GM23338 (cell line): ENCODE data around the gene SRRM2. TPM values are rescaled to one million over a fixed set of nuclear protein-coding genes. Genes with fewer than 3 reads are reported as not detected.

Experiments used
- ATAC-seq: fragments of 200-7000 bp; cut with Tn5 transposase; 3 replicates; pipeline ENCODE4 v1.9.1; 2020
- DNase-seq: peaks from one replicate; pipeline ENCODE4 v3.0.0-alpha.2; 2015; ENCODE audit warnings: low spot score
- H2AFZ ChIP-seq: fragments of 200-600 bp; sonication (generic); 2 replicates; pipeline ENCODE4 v1.8.0; 2016; ENCODE audit warnings: antibody characterized with exemption, mild to moderate bottlenecking, moderate library complexity
- H3F3A ChIP-seq: fragments of 200-600 bp; sonication (generic); replicated peaks from 2 replicates; pipeline ENCODE4 v1.8.0; 2017; ENCODE audit warnings: antibody characterized with exemption, mixed run types, low read depth
- H3K27ac ChIP-seq: fragments of 200-600 bp; sonication (generic); 2 replicates; pipeline ENCODE4 v1.6.1; 2016; ENCODE audit warnings: low read depth
- H3K27me3 ChIP-seq: fragments of 200-600 bp; sonication (generic); 2 replicates; pipeline ENCODE4 v1.8.0; 2016; ENCODE audit warnings: mild to moderate bottlenecking, mixed run types, moderate library complexity; ENCODE audit not compliant: insufficient read depth
- H3K36me3 ChIP-seq: fragments of 200-600 bp; sonication (generic); 2 replicates; pipeline ENCODE4 v1.8.0; 2016; ENCODE audit warnings: mild to moderate bottlenecking; ENCODE audit not compliant: insufficient read depth
- H3K4me1 ChIP-seq: fragments of 200-600 bp; sonication (generic); 2 replicates; pipeline ENCODE4 v1.8.0; 2016; ENCODE audit warnings: mild to moderate bottlenecking, moderate library complexity; ENCODE audit not compliant: insufficient read depth
- H3K4me2 ChIP-seq: fragments of 200-600 bp; sonication (generic); 2 replicates; pipeline ENCODE4 v1.7.1; 2017; ENCODE audit warnings: mixed run types
- H3K4me3 ChIP-seq: fragments of 200-600 bp; sonication (generic); 2 replicates; pipeline ENCODE4 v1.6.1; 2016; ENCODE audit warnings: mixed run types
- H3K79me2 ChIP-seq: fragments of 200-600 bp; sonication (generic); replicated peaks from 2 replicates; pipeline ENCODE4 v1.8.0; 2017; ENCODE audit warnings: mild to moderate bottlenecking; ENCODE audit not compliant: insufficient read depth
- H3K9me2 ChIP-seq: fragments of 200-600 bp; sonication (generic); 2 replicates; pipeline ENCODE4 v1.8.0; 2017; ENCODE audit not compliant: insufficient read depth
- H4K20me1 ChIP-seq: fragments of 200-600 bp; sonication (generic); replicated peaks from 2 replicates; pipeline ENCODE4 v1.8.0; 2017; ENCODE audit warnings: mild to moderate bottlenecking; ENCODE audit not compliant: insufficient read depth
- H3K27ac Mint-ChIP-seq: 2 replicates; pipeline ENCODE4 v1.8.0; 2020; ENCODE audit warnings: inconsistent platforms, mild to moderate bottlenecking, moderate library complexity, mixed read lengths
- H3K27me3 Mint-ChIP-seq: 3 replicates; pipeline ENCODE4 v1.8.0; 2022; ENCODE audit warnings: low read depth, mild to moderate bottlenecking, moderate library complexity, mixed read lengths, inconsistent platforms; ENCODE audit not compliant: insufficient read depth, poor library complexity
- H3K36me3 Mint-ChIP-seq: 3 replicates; pipeline ENCODE4 v1.8.0; 2021; ENCODE audit warnings: low read depth, mild to moderate bottlenecking, inconsistent platforms, moderate library complexity, mixed read lengths
- H3K4me1 Mint-ChIP-seq: 3 replicates; pipeline ENCODE4 v1.8.0; 2020; ENCODE audit warnings: mild to moderate bottlenecking, inconsistent platforms, mixed read lengths
- H3K4me3 Mint-ChIP-seq: 3 replicates; pipeline ENCODE4 v1.8.0; 2021; ENCODE audit warnings: moderate library complexity, mild to moderate bottlenecking, inconsistent platforms, mixed read lengths
- H3K9me3 Mint-ChIP-seq: 3 replicates; pipeline ENCODE4 v1.8.0; 2020; ENCODE audit warnings: moderate library complexity, mild to moderate bottlenecking, inconsistent platforms, mixed read lengths
- CREB1 ChIP-seq: fragments of 250-450 bp; sonication (Bioruptor Pico); IDR thresholded peaks from 2 replicates; pipeline ENCODE4 v1.5.0; 2020; ENCODE audit warnings: low read depth, mild to moderate bottlenecking, moderate library complexity
- CTCF ChIP-seq, 2 experiments: fragments of 200-600 bp in 1 of 2; sonication (generic) in 1 of 2; conservative IDR thresholded peaks; 2 replicates each; pipeline versions ENCODE4 v1.5.1 to v1.6.1; 2016 to 2017; ENCODE audit warnings: antibody characterized with exemption in 2 of 2, low read depth in 2 of 2, mild to moderate bottlenecking in 2 of 2, moderate library complexity in 1 of 2
- ETS1 ChIP-seq: IDR thresholded peaks from 2 replicates; pipeline ENCODE4 v1.6.1; 2016; ENCODE audit warnings: antibody characterized with exemption
- EZH2 ChIP-seq: fragments of 200-600 bp; sonication (generic); IDR thresholded peaks from one replicate; pipeline ENCODE4 v1.8.0; 2017; ENCODE audit warnings: antibody characterized with exemption, mild to moderate bottlenecking, low read depth; ENCODE audit not compliant: unreplicated experiment
- EZH2phosphoT487 ChIP-seq: fragments of 200-600 bp; sonication (generic); IDR thresholded peaks from one replicate; pipeline ENCODE4 v1.8.1; 2018; ENCODE audit warnings: antibody characterized with exemption; ENCODE audit not compliant: unreplicated experiment
- JUNB ChIP-seq: IDR thresholded peaks from one replicate; pipeline ENCODE4 v1.6.1; 2016; ENCODE audit warnings: antibody characterized with exemption; ENCODE audit not compliant: unreplicated experiment
- NANOG ChIP-seq: IDR thresholded peaks from 2 replicates; pipeline ENCODE4 v1.6.1; 2016; ENCODE audit warnings: antibody characterized with exemption, borderline replicate concordance
- POLR2AphosphoS5 ChIP-seq: IDR thresholded peaks from 2 replicates; pipeline ENCODE4 v1.6.1; 2016; ENCODE audit warnings: antibody characterized with exemption, low read depth
- REST ChIP-seq: IDR thresholded peaks from one replicate; pipeline ENCODE4 v1.6.1; 2018; ENCODE audit warnings: antibody characterized with exemption; ENCODE audit not compliant: unreplicated experiment
- STAT1 ChIP-seq: IDR thresholded peaks from one replicate; pipeline ENCODE4 v1.6.1; 2016; ENCODE audit warnings: antibody characterized with exemption; ENCODE audit not compliant: unreplicated experiment
- ZNF114 ChIP-seq: fragments of 250-450 bp; sonication (Bioruptor Pico); IDR thresholded peaks from 2 replicates; pipeline ENCODE4 v1.5.0; 2020; ENCODE audit warnings: mild to moderate bottlenecking, moderate library complexity
- ZNF331 ChIP-seq: fragments of 250-450 bp; sonication (Bioruptor Pico); IDR thresholded peaks from 2 replicates; pipeline ENCODE4 v1.5.0; 2020; ENCODE audit warnings: low read depth, mild to moderate bottlenecking, moderate library complexity
- polyA plus RNA-seq: library from polyadenylated mRNA; unstranded; fragments of >200 nt; fragmentation: Nextera tagmentation; extraction: Ambion mirVana; gene quantifications from 2 replicates; pipeline ENCODE4 v1.2.1, GENCODE V29; 2016
- total RNA-seq: library from RNA; depleted of rRNA; stranded (reverse); fragments of >200 nt; shearing (Covaris generic); gene quantifications from 2 replicates; pipeline ENCODE4 v1.2.3, GENCODE V29; 2014

SRRM2 gene
- total and polyA plus RNA-seq, 2 experiments from 2014 or later: 308 to 893 TPM

GRCh38 chr16:2762711-2763110 is 10.3 kb downstream of the SRRM2 start (continued):
- TF ChIP-seq EZH2 (no peak), CREB1 (no peak)

GRCh38 chr16:2763173-2763572 is 10.7 kb downstream of the SRRM2 start:
- H3K4me1 Mint-ChIP-seq: peaks cover 8% of the 10 kb centered on the region
- Histone ChIP-seq H3K27me3 (peaks cover 9% of the 10 kb centered on the region), H3K27ac (no peak overlapping the region), H3K4me3 (no peak overlapping the region), H3K4me1 (no peaks in the 10 kb centered on the region), H3K79me2 (peaks cover 97% of the 10 kb centered on the region), H3K4me2 (no peak overlapping the region), H3K36me3 (peaks cover 96% of the 10 kb centered on the region), H2AFZ (no peak overlapping the region), H3F3A (peaks cover 77% of the 10 kb centered on the region), H4K20me1 (peaks cover 36% of the 10 kb centered on the region), H3K9me2 (peaks cover 39% of the 10 kb centered on the region)
- ATAC-seq (no peak), DNase-seq (no peak)
- H3K27me3 Mint-ChIP-seq: peaks cover 52% of the 10 kb centered on the region
- TF ChIP-seq ZNF114 (CRISPR knock-in tag): no peak
- TF ChIP-seq REST: no peak
- no peak for TF ChIP-seq ZNF331 (CRISPR knock-in tag)
- TF ChIP-seq CREB1: no peak
- no peak for TF ChIP-seq STAT1
- TF ChIP-seq ETS1: no peak
- no peak for TF ChIP-seq EZH2phosphoT487
- no peak for TF ChIP-seq JUNB
- no peak for TF ChIP-seq NANOG
- TF ChIP-seq POLR2AphosphoS5: no peak
- TF ChIP-seq EZH2: no peak
- peaks cover 100% of the 10 kb centered on the region for H3K36me3 Mint-ChIP-seq
- H3K9me3 Mint-ChIP-seq: peaks cover 59% of the 10 kb centered on the region
- peak overlapping the region; percentile 5; the same call in 1 of the 3 replicates for H3K4me3 Mint-ChIP-seq
- no peak overlapping the region for H3K27ac Mint-ChIP-seq

- H3K27me3 Mint-ChIP-seq: peaks cover 57% of the 10 kb centered on the region
- Histone ChIP-seq H3K79me2 (peaks cover 86% of the 10 kb centered on the region), H3K27me3 (peaks cover 9% of the 10 kb centered on the region), H2AFZ (no peak overlapping the region), H3K4me1 (no peaks in the 10 kb centered on the region), H3K4me3 (no peak overlapping the region), H3K36me3 (peaks cover 93% of the 10 kb centered on the region), H4K20me1 (peaks cover 23% of the 10 kb centered on the region), H3K9me2 (peaks cover 39% of the 10 kb centered on the region), H3F3A (peaks cover 75% of the 10 kb centered on the region), H3K27ac (no peak overlapping the region), H3K4me2 (no peak overlapping the region)
- H3K9me3 Mint-ChIP-seq: peaks cover 56% of the 10 kb centered on the region
- H3K4me1 Mint-ChIP-seq: peaks cover 18% of the 10 kb centered on the region
- no peak overlapping the region for H3K4me3 Mint-ChIP-seq
- peaks cover 100% of the 10 kb centered on the region for H3K36me3 Mint-ChIP-seq
- no peak overlapping the region for H3K27ac Mint-ChIP-seq
- DNase-seq: no peak
- ATAC-seq: no peak
- TF ChIP-seq REST (no peak), ZNF331 (CRISPR knock-in tag) (no peak), JUNB (no peak), EZH2phosphoT487 (no peak), EZH2 (no peak), STAT1 (no peak), CTCF (conservative IDR thresholded peaks at IDR 0.05; ENCODE audit: low read depth in 2 of 2) (0 out of 4 replicates have a peak, but pooled peaks of 1 of the 2 experiments have one; percentile 10)
Observed at GRCh38 chr16:2764718-2765117, 12.3 kb downstream of the SRRM2 start.
